OCI-LY1 (cell line): ENCODE results near the gene MTFMT.

Experiments used
- H2AFZ ChIP-seq: fragments of 200-600 bp; sonication (generic), shearing (Covaris generic); 2 replicates; pipeline ENCODE4 v1.6.0; 2014; ENCODE audit warnings: antibody characterized with exemption, mild to moderate bottlenecking, low read length
- H3F3A ChIP-seq: fragments of 200-600 bp; sonication (generic), shearing (Covaris generic); 2 replicates; pipeline ENCODE4 v1.6.0; 2014; ENCODE audit warnings: mild to moderate bottlenecking, antibody characterized with exemption, low read length, moderate library complexity; ENCODE audit not compliant: insufficient read depth
- H3K27ac ChIP-seq: fragments of 200-600 bp; sonication (generic); 2 replicates; pipeline ENCODE4 v1.5.1; 2014; ENCODE audit warnings: low read length, mixed run types, mild to moderate bottlenecking, low read depth; ENCODE audit not compliant: poor library complexity, severe bottlenecking
- H3K27me3 ChIP-seq: fragments of 200-600 bp; sonication (generic); 2 replicates; pipeline ENCODE4 v1.6.0; 2014; ENCODE audit warnings: antibody characterized with exemption, mild to moderate bottlenecking, low read length, moderate library complexity; ENCODE audit not compliant: insufficient read depth
- H3K36me3 ChIP-seq: fragments of 200-600 bp; sonication (generic); 2 replicates; pipeline ENCODE4 v1.6.1; 2014; ENCODE audit warnings: mild to moderate bottlenecking, antibody characterized with exemption, low read length, moderate library complexity, mixed read lengths; ENCODE audit not compliant: insufficient read depth
- H3K4me1 ChIP-seq: fragments of 200-600 bp; sonication (generic); 2 replicates; pipeline ENCODE4 v1.5.1; 2014; ENCODE audit warnings: mild to moderate bottlenecking, low read length, moderate library complexity; ENCODE audit not compliant: insufficient read depth, severe bottlenecking
- H3K4me2 ChIP-seq: fragments of 200-600 bp; sonication (generic), shearing (Covaris generic); 2 replicates; pipeline ENCODE4 v1.6.1; 2014; ENCODE audit warnings: low read length
- H3K4me3 ChIP-seq: fragments of 200-600 bp; sonication (generic); 2 replicates; pipeline ENCODE4 v1.5.1; 2014; ENCODE audit warnings: low read length, low read depth, mild to moderate bottlenecking, mixed read lengths; ENCODE audit not compliant: poor library complexity, severe bottlenecking
- H3K79me2 ChIP-seq: fragments of 200-600 bp; shearing (Covaris generic); 2 replicates; pipeline ENCODE4 v1.6.1; 2016; ENCODE audit warnings: mixed run types, low read length, mixed read lengths; ENCODE audit not compliant: insufficient read depth
- H3K9ac ChIP-seq: fragments of 200-600 bp; sonication (generic), shearing (Covaris generic); 2 replicates; pipeline ENCODE4 v1.6.1; 2014; ENCODE audit warnings: mild to moderate bottlenecking, low read length, mixed read lengths
- H3K9me2 ChIP-seq: fragments of 200-600 bp; sonication (generic), shearing (Covaris generic); 2 replicates; pipeline ENCODE4 v1.6.1; 2014; ENCODE audit warnings: low read depth, mild to moderate bottlenecking, low read length, mixed read lengths
- H3K9me3 ChIP-seq: fragments of 200-600 bp; shearing (Covaris generic); 2 replicates; pipeline ENCODE4 v1.6.1; 2014; ENCODE audit warnings: low read length, mixed read lengths
- H4K20me1 ChIP-seq: fragments of 200-600 bp; sonication (generic), shearing (Covaris generic); 2 replicates; pipeline ENCODE4 v1.6.0; 2016; ENCODE audit warnings: mild to moderate bottlenecking, low read length; ENCODE audit not compliant: insufficient read depth
- EZH2 ChIP-seq: fragments of 200-600 bp; sonication (generic), shearing (Covaris generic); IDR thresholded peaks from 2 replicates; pipeline ENCODE4 v1.8.0; 2017; ENCODE audit warnings: borderline replicate concordance, mixed run types, mild to moderate bottlenecking, antibody characterized with exemption, low read length, moderate library complexity, mixed read lengths
- TF ChIP-seq, protein P1 (sequence below): fragments of 200-600 bp; sonication (generic), shearing (Covaris generic); IDR thresholded peaks from 2 replicates; pipeline ENCODE4 v1.5.1; 2017; ENCODE audit warnings: mild to moderate bottlenecking, antibody characterized with exemption, low read length, moderate library complexity, mixed read lengths

Gene MTFMT

DNA sequence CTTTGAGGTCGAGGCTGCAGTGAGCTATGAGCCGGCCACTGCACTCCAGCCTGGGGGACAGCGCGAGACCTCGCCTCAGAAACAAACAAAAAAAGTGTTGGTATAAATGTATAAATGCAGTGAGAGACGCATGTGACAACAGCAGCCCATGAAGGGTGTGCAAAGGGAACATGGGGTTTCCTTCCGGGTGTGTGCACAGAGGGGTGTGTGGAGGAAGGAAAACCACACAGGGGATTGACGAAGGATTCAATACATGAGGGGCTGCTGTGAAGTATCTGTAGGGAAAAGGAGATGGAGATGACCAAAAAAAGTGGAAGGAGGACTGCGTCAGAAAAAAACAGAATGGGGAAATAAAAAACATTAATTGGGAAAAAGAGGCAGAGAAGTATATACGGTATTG lies 1.1 kb downstream of the MTFMT start:
- Histone ChIP-seq H3K79me2 (peaks cover 5% of the 10 kb centered on the region), H3K9ac (peak overlapping the region; percentile 78), H3K4me1 (peaks cover 15% of the 10 kb centered on the region), H3K36me3 (peaks cover 24% of the 10 kb centered on the region; the same call in 1 of the 2 replicates), H3K27ac (no peak overlapping the region), H3K9me3 (no peaks in the 10 kb centered on the region), H3K27me3 (no peaks in the 10 kb centered on the region), H4K20me1 (no peaks in the 10 kb centered on the region), H3K9me2 (no peaks in the 10 kb centered on the region), H3K4me2 (peak overlapping the region; percentile 93), H3F3A (no peaks in the 10 kb centered on the region; the same call in 1 of the 2 replicates), H3K4me3 (peak overlapping the region; percentile 88), H2AFZ (no peak overlapping the region)
- TF ChIP-seq, protein P1, sequence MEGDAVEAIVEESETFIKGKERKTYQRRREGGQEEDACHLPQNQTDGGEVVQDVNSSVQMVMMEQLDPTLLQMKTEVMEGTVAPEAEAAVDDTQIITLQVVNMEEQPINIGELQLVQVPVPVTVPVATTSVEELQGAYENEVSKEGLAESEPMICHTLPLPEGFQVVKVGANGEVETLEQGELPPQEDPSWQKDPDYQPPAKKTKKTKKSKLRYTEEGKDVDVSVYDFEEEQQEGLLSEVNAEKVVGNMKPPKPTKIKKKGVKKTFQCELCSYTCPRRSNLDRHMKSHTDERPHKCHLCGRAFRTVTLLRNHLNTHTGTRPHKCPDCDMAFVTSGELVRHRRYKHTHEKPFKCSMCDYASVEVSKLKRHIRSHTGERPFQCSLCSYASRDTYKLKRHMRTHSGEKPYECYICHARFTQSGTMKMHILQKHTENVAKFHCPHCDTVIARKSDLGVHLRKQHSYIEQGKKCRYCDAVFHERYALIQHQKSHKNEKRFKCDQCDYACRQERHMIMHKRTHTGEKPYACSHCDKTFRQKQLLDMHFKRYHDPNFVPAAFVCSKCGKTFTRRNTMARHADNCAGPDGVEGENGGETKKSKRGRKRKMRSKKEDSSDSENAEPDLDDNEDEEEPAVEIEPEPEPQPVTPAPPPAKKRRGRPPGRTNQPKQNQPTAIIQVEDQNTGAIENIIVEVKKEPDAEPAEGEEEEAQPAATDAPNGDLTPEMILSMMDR, result no peak
- TF ChIP-seq EZH2, result no peak

DNA sequence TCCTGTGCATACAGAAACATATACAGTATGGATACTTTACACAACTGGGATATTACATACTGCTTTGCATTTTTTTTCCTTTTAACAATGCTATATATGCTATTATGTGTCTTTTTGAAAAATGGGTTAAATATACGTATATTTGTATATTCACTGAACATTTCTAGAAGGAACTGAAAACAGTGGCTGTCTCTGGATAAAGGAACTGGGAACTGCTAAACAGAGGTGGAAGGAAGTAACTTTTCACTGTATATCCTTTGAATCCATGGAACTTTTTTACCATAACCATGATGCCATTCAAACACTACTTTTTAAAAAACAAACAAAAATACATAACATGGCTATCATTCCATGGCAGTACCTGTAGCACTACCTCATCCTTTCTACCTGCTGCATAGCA lies 1.8 kb downstream of the MTFMT start:
- Histone ChIP-seq H3K9ac (no peak overlapping the region; the same call in 1 of the 2 replicates), H3K9me3 (no peaks in the 10 kb centered on the region), H3F3A (no peaks in the 10 kb centered on the region; the same call in 1 of the 2 replicates), H3K27me3 (no peaks in the 10 kb centered on the region), H3K4me1 (peaks cover 12% of the 10 kb centered on the region), H3K9me2 (no peaks in the 10 kb centered on the region), H3K27ac (no peak overlapping the region), H3K4me2 (peak overlapping the region; percentile 93), H3K36me3 (peaks cover 28% of the 10 kb centered on the region), H3K79me2 (peaks cover 5% of the 10 kb centered on the region), H2AFZ (no peak overlapping the region), H3K4me3 (peak overlapping the region; percentile 88), H4K20me1 (no peaks in the 10 kb centered on the region)
- TF ChIP-seq, protein P1, result no peak
- no peak for TF ChIP-seq EZH2

DNA sequence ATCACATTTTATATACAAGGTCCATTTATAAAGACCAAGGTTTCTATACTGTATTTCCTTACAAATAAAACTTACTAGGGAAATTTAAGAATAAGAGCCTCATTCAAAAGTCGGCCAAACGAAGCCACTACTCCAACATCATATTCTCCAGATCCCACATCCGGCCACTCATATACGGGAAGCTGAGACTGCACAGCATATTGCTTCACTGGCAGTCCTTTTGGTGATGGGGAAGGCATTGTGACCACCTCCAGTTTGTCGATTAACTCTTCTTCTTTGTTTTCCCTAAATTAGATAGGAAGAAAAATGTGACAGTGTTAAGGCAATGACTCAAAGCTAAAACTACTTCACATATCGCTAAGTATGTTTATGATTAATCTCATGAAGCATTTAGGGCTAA lies 2.7 kb downstream of the MTFMT start:
- H3K27ac ChIP-seq, result no peak overlapping the region
- peaks cover 28% of the 10 kb centered on the region for H3K36me3 ChIP-seq
- no peaks in the 10 kb centered on the region for H4K20me1 ChIP-seq
- no peak for TF ChIP-seq EZH2
- TF ChIP-seq, protein P1, result no peak
- peaks cover 5% of the 10 kb centered on the region for H3K79me2 ChIP-seq
- H3K9ac ChIP-seq, result no peak overlapping the region
- H3K4me2 ChIP-seq, result no peak overlapping the region
- H3K9me2 ChIP-seq, result no peaks in the 10 kb centered on the region
- no peak overlapping the region for H3K4me3 ChIP-seq
- H2AFZ ChIP-seq, result no peak overlapping the region
- no peaks in the 10 kb centered on the region for H3K27me3 ChIP-seq
- H3K4me1 ChIP-seq, result peaks cover 12% of the 10 kb centered on the region
- H3K9me3 ChIP-seq, result no peaks in the 10 kb centered on the region
- H3F3A ChIP-seq, result no peaks in the 10 kb centered on the region; the same call in 1 of the 2 replicates
